GM10266 (cell line): Measurements from ENCODE around the gene RAP1GAP.

ENCODE experiments used
- DNase-seq: peaks from one replicate; pipeline ENCODE4 v3.0.0; 2012; ENCODE audit errors: extremely low spot score
- CTCF ChIP-seq: IDR thresholded peaks from 2 replicates; pipeline ENCODE4 v1.5.1; 2012; ENCODE audit warnings: mild to moderate bottlenecking, low read depth; ENCODE audit not compliant: control insufficient read depth, insufficient read depth; ENCODE audit errors: missing control alignments

RAP1GAP gene

GRCh38 chr1:21647431-21648351, 21.5 kb downstream of the RAP1GAP start:
- DNase-seq: peak; percentile 75
- TF ChIP-seq CTCF: no peak

DNA sequence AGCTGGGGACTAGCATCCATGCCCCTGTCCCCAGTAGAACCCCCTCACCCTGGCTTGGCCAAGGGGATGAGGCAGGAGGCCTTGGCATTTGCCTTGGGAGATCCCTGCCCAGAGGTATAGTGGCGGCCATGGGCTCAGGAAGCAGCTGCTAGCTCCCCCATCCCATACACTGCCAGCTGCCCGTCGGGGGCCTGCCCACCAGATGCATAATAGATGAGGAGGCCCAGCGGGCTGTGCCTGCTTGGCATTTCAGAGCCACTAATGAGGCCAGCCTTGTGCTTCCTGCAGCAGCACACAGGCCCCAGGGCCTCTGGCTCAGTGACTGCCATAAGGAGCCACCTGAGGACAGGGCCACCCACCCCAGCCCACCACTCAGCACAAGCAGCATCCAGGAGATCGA, 23.6 kb downstream of the RAP1GAP start:
- no peak for DNase-seq
- TF ChIP-seq CTCF: no peak

- TF ChIP-seq CTCF: no peak
- DNase-seq: no peak
Observed at GRCh38 chr1:21644906-21645305, 24.3 kb downstream of the RAP1GAP start.

GRCh38 chr1:21644348-21644747, 24.8 kb downstream of the RAP1GAP start:
- DNase-seq: no peak
- no peak for TF ChIP-seq CTCF

DNA sequence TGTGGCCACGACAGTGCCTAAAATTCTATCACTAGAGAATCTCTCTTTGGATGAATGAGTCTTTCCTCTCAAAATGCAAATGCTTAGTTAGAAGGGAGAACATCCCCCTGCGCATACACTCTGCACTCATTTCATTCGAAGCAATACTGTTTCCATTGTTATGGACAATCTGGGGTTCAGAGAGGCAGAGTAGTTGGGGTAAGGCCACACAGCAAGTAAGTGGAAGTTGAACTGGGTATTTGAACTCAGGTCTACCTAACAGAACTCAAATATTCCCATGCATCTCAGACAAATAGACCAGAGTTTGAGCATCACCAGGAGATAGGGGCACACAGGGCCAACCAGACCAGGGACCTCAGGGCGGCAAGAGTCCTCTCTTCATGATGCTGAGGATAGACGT, 25.5 kb downstream of the RAP1GAP start:
- DNase-seq: no peak
- TF ChIP-seq CTCF: no peak

DNA sequence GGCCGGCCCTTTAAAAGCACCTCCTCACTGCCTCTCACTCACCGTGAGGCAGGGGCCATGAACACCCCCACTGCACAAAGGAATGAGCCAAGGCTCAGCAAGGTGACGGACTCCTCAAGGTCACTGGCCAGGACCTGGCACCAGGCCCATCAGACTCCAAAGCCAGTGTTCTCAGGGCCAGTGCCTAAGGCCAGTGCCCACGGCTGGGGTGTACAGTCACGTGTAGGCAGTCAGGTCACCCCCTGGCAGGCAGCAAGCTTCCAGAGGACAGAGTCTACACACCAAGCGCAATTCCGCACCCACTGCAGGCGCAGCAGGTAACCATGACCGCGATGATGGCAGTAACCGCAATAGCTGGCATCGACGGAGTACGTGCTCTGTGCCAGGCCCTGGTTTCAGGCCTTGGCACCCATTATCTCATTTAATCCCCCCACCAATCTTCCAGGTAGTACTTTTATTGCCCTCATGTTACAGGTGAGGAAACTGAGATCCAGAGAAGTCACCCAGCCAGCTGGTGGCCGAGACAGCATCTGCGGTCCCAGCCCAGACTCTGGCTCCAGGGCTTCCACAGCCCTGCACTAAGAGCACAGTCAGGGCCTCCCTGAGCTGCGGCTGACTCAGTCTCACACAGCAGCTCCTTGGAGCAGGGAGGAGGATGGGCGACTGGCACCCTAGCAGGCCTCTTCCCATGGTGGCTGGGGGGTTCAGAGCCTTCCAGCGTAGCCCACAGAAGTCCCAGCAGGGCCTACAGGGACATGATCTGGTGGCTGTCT, 27.0 kb downstream of the RAP1GAP start:
- no peak for TF ChIP-seq CTCF
- no peak for DNase-seq

DNA sequence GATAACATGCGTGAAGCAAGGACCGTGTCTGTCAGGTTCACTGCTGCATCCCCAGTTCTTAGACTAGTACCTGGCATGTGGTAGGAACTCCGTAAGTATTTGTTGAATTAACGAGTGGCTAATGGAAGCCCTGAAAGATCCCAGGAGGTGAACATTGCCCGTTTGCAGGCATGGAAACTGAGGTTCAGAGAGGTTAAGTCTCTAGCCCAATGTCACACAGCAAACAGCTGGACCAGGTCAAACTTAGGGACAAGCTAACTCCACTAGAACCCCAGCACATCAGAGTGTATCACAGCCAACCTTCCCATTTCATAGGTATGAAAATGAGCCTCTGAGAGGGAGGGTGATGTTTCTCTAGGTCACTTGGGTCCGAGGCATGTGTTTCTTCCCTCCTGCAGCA, 27.6 kb downstream of the RAP1GAP start:
- no peak for DNase-seq
- TF ChIP-seq CTCF: no peak
